OCI-LY1 (cell line): ENCODE data around the gene PIAS1.

Experiments used
- H2AFZ ChIP-seq: fragments of 200-600 bp; sonication (generic), shearing (Covaris generic); 2 replicates; pipeline ENCODE4 v1.6.0; 2014; ENCODE audit warnings: antibody characterized with exemption, mild to moderate bottlenecking, low read length
- H3F3A ChIP-seq: fragments of 200-600 bp; sonication (generic), shearing (Covaris generic); 2 replicates; pipeline ENCODE4 v1.6.0; 2014; ENCODE audit warnings: mild to moderate bottlenecking, antibody characterized with exemption, low read length, moderate library complexity; ENCODE audit not compliant: insufficient read depth
- H3K27ac ChIP-seq: fragments of 200-600 bp; sonication (generic); 2 replicates; pipeline ENCODE4 v1.5.1; 2014; ENCODE audit warnings: low read length, mixed run types, mild to moderate bottlenecking, low read depth; ENCODE audit not compliant: poor library complexity, severe bottlenecking
- H3K27me3 ChIP-seq: fragments of 200-600 bp; sonication (generic); 2 replicates; pipeline ENCODE4 v1.6.0; 2014; ENCODE audit warnings: antibody characterized with exemption, mild to moderate bottlenecking, low read length, moderate library complexity; ENCODE audit not compliant: insufficient read depth
- H3K36me3 ChIP-seq: fragments of 200-600 bp; sonication (generic); 2 replicates; pipeline ENCODE4 v1.6.1; 2014; ENCODE audit warnings: mild to moderate bottlenecking, antibody characterized with exemption, low read length, moderate library complexity, mixed read lengths; ENCODE audit not compliant: insufficient read depth
- H3K4me1 ChIP-seq: fragments of 200-600 bp; sonication (generic); 2 replicates; pipeline ENCODE4 v1.5.1; 2014; ENCODE audit warnings: mild to moderate bottlenecking, low read length, moderate library complexity; ENCODE audit not compliant: insufficient read depth, severe bottlenecking
- H3K4me2 ChIP-seq: fragments of 200-600 bp; sonication (generic), shearing (Covaris generic); 2 replicates; pipeline ENCODE4 v1.6.1; 2014; ENCODE audit warnings: low read length
- H3K4me3 ChIP-seq: fragments of 200-600 bp; sonication (generic); 2 replicates; pipeline ENCODE4 v1.5.1; 2014; ENCODE audit warnings: low read length, low read depth, mild to moderate bottlenecking, mixed read lengths; ENCODE audit not compliant: poor library complexity, severe bottlenecking
- H3K79me2 ChIP-seq: fragments of 200-600 bp; shearing (Covaris generic); 2 replicates; pipeline ENCODE4 v1.6.1; 2016; ENCODE audit warnings: mixed run types, low read length, mixed read lengths; ENCODE audit not compliant: insufficient read depth
- H3K9ac ChIP-seq: fragments of 200-600 bp; sonication (generic), shearing (Covaris generic); 2 replicates; pipeline ENCODE4 v1.6.1; 2014; ENCODE audit warnings: mild to moderate bottlenecking, low read length, mixed read lengths
- H3K9me2 ChIP-seq: fragments of 200-600 bp; sonication (generic), shearing (Covaris generic); 2 replicates; pipeline ENCODE4 v1.6.1; 2014; ENCODE audit warnings: low read depth, mild to moderate bottlenecking, low read length, mixed read lengths
- H3K9me3 ChIP-seq: fragments of 200-600 bp; shearing (Covaris generic); 2 replicates; pipeline ENCODE4 v1.6.1; 2014; ENCODE audit warnings: low read length, mixed read lengths
- H4K20me1 ChIP-seq: fragments of 200-600 bp; sonication (generic), shearing (Covaris generic); 2 replicates; pipeline ENCODE4 v1.6.0; 2016; ENCODE audit warnings: mild to moderate bottlenecking, low read length; ENCODE audit not compliant: insufficient read depth
- EZH2 ChIP-seq: fragments of 200-600 bp; sonication (generic), shearing (Covaris generic); IDR thresholded peaks from 2 replicates; pipeline ENCODE4 v1.8.0; 2017; ENCODE audit warnings: borderline replicate concordance, mixed run types, mild to moderate bottlenecking, antibody characterized with exemption, low read length, moderate library complexity, mixed read lengths
- TF ChIP-seq, protein P1 (sequence below): fragments of 200-600 bp; sonication (generic), shearing (Covaris generic); IDR thresholded peaks from 2 replicates; pipeline ENCODE4 v1.5.1; 2017; ENCODE audit warnings: mild to moderate bottlenecking, antibody characterized with exemption, low read length, moderate library complexity, mixed read lengths

The PIAS1 gene

GRCh38 chr15:68143785-68144184 is 89.7 kb downstream of the PIAS1 start:
- no peak overlapping the region for H3K27ac ChIP-seq
- H2AFZ ChIP-seq = no peak overlapping the region
- TF ChIP-seq, protein P1, sequence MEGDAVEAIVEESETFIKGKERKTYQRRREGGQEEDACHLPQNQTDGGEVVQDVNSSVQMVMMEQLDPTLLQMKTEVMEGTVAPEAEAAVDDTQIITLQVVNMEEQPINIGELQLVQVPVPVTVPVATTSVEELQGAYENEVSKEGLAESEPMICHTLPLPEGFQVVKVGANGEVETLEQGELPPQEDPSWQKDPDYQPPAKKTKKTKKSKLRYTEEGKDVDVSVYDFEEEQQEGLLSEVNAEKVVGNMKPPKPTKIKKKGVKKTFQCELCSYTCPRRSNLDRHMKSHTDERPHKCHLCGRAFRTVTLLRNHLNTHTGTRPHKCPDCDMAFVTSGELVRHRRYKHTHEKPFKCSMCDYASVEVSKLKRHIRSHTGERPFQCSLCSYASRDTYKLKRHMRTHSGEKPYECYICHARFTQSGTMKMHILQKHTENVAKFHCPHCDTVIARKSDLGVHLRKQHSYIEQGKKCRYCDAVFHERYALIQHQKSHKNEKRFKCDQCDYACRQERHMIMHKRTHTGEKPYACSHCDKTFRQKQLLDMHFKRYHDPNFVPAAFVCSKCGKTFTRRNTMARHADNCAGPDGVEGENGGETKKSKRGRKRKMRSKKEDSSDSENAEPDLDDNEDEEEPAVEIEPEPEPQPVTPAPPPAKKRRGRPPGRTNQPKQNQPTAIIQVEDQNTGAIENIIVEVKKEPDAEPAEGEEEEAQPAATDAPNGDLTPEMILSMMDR = no peak
- TF ChIP-seq EZH2 = no peak
- H4K20me1 ChIP-seq = no peaks in the 10 kb centered on the region
- H3K4me3 ChIP-seq = no peak overlapping the region
- no peaks in the 10 kb centered on the region for H3K27me3 ChIP-seq
- peaks cover 5% of the 10 kb centered on the region; the same call in 1 of the 2 replicates for H3K79me2 ChIP-seq
- no peaks in the 10 kb centered on the region for H3K9me2 ChIP-seq
- H3K36me3 ChIP-seq = peaks cover 34% of the 10 kb centered on the region
- H3K4me1 ChIP-seq = no peaks in the 10 kb centered on the region
- no peak overlapping the region for H3K9ac ChIP-seq
- H3K4me2 ChIP-seq = no peak overlapping the region
- no peaks in the 10 kb centered on the region for H3K9me3 ChIP-seq
- H3F3A ChIP-seq = no peaks in the 10 kb centered on the region

GRCh38 chr15:68145706-68146105 is 91.6 kb downstream of the PIAS1 start:
- Histone ChIP-seq H4K20me1 (no peaks in the 10 kb centered on the region), H3K4me2 (no peak overlapping the region), H3K27ac (no peak overlapping the region), H3K9me3 (no peaks in the 10 kb centered on the region), H2AFZ (no peak overlapping the region), H3K79me2 (no peaks in the 10 kb centered on the region), H3K4me1 (no peaks in the 10 kb centered on the region), H3K4me3 (no peak overlapping the region), H3K36me3 (peaks cover 29% of the 10 kb centered on the region), H3F3A (no peaks in the 10 kb centered on the region), H3K27me3 (no peaks in the 10 kb centered on the region), H3K9me2 (no peaks in the 10 kb centered on the region), H3K9ac (no peak overlapping the region)
- no peak for TF ChIP-seq EZH2
- TF ChIP-seq, protein P1 = no peak

DNA sequence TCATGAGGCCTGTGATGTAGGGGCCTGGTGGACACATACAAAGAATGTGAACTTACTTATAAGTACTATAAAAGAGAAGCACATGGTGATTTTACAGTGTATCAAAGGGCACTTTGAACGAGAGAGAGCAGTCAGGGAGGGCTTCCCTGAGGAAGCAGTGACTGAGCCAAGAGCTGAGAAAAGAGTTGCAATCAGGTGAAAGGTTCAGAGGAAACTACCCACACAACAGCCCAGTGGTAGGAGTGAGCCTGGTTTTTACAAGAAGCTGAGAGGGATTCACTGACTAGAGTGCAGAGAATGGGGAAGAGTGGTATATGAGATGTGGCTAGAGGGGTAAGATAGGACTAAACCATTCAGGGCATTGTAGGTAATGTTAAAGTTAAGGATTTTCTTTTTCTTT is 93.9 kb downstream of the PIAS1 start:
- Histone ChIP-seq H4K20me1 (no peaks in the 10 kb centered on the region), H3K36me3 (peaks cover 29% of the 10 kb centered on the region), H3K9ac (no peak overlapping the region), H3K4me2 (no peak overlapping the region), H3K79me2 (no peaks in the 10 kb centered on the region), H3K9me2 (no peaks in the 10 kb centered on the region), H3K27me3 (no peaks in the 10 kb centered on the region), H2AFZ (no peak overlapping the region), H3F3A (no peaks in the 10 kb centered on the region), H3K4me3 (no peak overlapping the region), H3K9me3 (no peaks in the 10 kb centered on the region), H3K27ac (no peak overlapping the region), H3K4me1 (no peaks in the 10 kb centered on the region)
- no peak for TF ChIP-seq EZH2
- TF ChIP-seq, protein P1 = no peak
